Activated T-helper 17 cell treated with anti-CD3 and anti-CD28 coated beads, Interleukin-2, amount 50 U/mL, for 72 hours (primary cell): Measurements from ENCODE around the gene STUB1. TPM values are rescaled to one million over a fixed set of nuclear protein-coding genes. Genes with fewer than 3 reads are reported as not detected.

Experiments used
- ATAC-seq: fragments of 150-1000 bp; cut with Tn5 transposase; replicated peaks from 2 replicates; pipeline ENCODE4 v1.10.0; 2021; ENCODE audit warnings: mild to moderate bottlenecking, moderate library complexity
- H3K27ac Mint-ChIP-seq: one replicate; pipeline ENCODE4 v1.8.0; 2022; ENCODE audit warnings: mixed read lengths
- H3K27me3 Mint-ChIP-seq: one replicate; pipeline ENCODE4 v1.8.0; 2022; ENCODE audit warnings: mixed read lengths
- H3K36me3 Mint-ChIP-seq: one replicate; pipeline ENCODE4 v1.8.0; 2022; ENCODE audit warnings: low read depth, mild to moderate bottlenecking, mixed read lengths
- H3K4me1 Mint-ChIP-seq: one replicate; pipeline ENCODE4 v1.8.0; 2022; ENCODE audit warnings: mixed read lengths
- H3K4me3 Mint-ChIP-seq: one replicate; pipeline ENCODE4 v1.8.0; 2022; ENCODE audit warnings: mild to moderate bottlenecking, mixed read lengths
- H3K9me3 Mint-ChIP-seq: one replicate; pipeline ENCODE4 v1.8.0; 2022; ENCODE audit warnings: mixed read lengths
- total RNA-seq, 2 donors: library from RNA; stranded (reverse); gene quantifications; one replicate each; pipeline ENCODE4 v1.2.3, GENCODE V29; 2022

STUB1 gene
- total RNA-seq, 2 donors from 2014 or later, result 47.5 to 98.2 TPM

DNA sequence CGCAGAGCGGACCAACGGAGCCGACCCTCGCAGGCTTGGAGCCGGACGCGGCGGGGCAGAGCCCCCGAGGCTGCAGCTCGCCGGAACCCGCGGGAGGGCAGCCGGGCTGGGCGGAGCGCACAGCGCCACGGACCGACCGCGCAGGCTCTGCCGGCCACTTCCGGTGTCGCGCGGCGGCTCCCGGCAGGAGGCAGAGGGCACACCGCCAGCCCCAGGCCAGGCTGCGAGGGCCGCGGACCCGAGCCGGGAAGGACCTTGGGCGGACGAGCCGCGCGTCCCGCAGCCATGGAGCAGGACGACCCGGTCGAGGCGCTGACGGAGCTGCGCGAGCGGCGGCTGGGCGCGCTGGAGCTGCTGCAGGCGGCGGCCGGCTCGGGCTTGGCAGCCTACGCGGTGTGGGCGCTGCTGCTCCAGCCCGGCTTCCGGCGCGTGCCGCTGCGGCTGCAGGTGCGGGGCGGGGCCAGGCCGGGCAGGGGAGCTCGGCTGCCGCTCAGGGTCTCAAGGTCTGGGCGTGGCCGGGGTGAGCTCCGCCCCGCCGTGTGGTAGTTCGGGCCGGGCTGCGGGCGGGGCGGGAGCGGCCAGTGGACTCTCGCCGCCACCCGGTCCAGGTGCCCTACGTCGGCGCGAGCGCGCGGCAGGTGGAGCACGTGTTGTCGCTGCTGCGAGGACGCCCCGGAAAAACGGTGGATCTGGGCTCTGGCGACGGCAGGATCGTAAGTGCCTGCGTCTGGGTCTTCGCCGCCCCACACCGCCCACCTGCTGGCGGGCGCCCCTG is 41.0 kb downstream of the STUB1 start, which contains the start of gene ANTKMT:
Gene ANTKMT (plus strand): TSS at position 157 of the 775 bp plus-strand sequence. CDS start 129 bp downstream, at position 286.
- Mint-ChIP-seq H3K9me3 (no peaks in the 10 kb centered on the region), H3K4me1 (no peaks in the 10 kb centered on the region), H3K4me3 (peak within 1 kb of the TSS; percentile 80), H3K36me3 (no peaks in the 10 kb centered on the region), H3K27me3 (no peaks in the 10 kb centered on the region), H3K27ac (peak within 1 kb of the TSS; percentile 66)
- ATAC-seq, result peak; percentile 76

DNA sequence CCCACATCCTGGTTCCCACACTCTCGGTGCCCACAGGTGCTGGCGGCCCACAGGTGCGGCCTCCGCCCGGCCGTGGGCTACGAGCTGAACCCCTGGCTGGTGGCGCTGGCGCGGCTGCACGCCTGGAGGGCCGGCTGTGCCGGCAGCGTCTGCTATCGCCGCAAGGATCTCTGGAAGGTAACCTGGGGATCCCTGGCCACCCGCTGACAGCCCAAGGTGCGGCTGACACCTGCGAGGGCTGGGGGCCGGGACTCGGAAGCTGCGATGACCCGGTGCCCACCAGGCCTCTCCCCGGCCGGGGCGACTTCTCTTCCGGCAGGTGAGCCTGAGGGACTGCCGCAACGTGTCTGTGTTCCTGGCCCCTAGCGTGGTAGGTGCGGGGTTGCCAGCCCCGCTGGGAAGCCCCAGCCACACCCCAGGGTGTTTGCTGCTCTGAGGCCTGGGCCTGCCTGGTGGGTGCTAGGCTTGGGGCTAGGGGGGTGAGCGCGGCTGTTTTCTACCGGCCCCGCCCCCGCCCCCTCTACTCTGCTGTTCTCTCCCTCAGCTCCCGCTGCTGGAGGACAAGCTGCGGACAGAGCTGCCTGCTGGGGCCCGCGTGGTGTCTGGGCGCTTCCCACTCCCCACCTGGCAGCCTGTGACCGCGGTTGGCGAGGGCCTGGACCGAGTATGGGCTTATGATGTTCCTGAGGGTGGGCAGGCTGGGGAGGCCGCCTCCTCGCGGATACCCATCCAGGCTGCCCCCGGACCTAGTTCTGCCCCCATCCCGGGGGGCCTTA is 41.7 kb downstream of the STUB1 start:
- Mint-ChIP-seq H3K27ac (no peak overlapping the region), H3K36me3 (no peaks in the 10 kb centered on the region), H3K4me3 (peak overlapping the region; percentile 34), H3K9me3 (no peaks in the 10 kb centered on the region), H3K27me3 (no peaks in the 10 kb centered on the region), H3K4me1 (no peaks in the 10 kb centered on the region)
- ATAC-seq, result no peak

DNA sequence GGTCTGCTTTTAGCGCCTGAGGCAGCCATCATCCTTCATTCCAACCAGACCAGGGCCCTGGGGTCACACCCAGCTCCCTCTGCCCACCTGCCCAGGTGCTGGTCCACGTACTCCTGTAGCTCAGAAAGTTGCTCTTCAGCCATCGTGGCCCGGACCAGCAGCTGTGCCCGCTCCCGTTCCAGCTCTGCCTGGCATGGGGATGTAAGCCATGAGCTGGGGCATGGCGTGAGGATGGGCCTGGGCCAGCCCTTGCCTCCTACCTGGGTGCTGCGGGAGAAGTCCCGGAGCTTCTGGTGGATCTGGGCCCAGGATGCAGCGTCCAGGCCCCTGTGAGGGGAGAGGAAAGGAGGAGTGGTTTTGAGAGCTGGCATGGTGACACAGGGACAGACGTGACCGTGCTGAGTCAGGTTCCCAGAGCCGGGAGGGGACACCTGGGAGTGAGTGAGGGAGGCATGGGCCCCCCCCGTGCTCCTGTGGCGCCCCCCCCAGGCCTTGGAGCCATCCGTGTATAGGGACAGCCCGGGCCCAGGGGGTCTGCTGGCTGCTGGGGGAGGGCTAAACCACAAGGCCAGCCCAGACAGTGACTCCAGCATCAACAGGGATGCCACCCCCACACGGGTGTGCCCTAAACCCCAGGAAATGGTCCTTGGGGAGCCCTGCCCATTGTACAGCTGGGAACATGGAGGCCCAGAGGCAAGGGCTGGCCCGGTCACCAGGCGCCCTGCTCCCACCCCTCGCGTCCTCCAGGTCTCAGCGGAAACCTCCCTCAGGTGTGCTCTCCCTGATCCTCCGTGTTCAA is 42.8 kb downstream of the STUB1 start:
- no peaks in the 10 kb centered on the region for H3K4me1 Mint-ChIP-seq
- peak overlapping the region; percentile 34 for H3K4me3 Mint-ChIP-seq
- H3K27ac Mint-ChIP-seq, result no peak overlapping the region
- H3K27me3 Mint-ChIP-seq, result no peaks in the 10 kb centered on the region
- no peak for ATAC-seq
- H3K36me3 Mint-ChIP-seq, result no peaks in the 10 kb centered on the region
- no peaks in the 10 kb centered on the region for H3K9me3 Mint-ChIP-seq

DNA sequence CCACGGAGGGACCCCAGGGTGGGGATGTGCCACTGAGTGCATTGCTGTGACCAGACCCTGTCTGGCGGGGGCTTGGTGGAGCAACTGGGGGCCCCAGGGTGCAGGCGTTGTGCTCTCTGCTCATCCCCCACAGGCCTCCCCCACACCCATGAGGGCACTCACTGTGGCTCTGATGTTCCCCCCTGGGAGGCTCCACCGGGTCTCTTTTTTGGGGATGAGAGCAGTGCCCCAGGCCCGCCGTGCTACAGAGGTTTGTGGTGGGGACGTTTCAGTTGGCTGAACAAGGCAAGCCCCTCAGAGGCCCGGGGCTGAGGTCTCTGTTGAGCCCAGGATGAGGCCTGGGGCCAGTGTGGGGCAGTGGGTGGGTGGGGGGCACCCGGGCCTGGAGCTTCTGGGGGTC is 43.5 kb downstream of the STUB1 start:
- Mint-ChIP-seq H3K4me1 (no peaks in the 10 kb centered on the region), H3K27me3 (no peaks in the 10 kb centered on the region), H3K36me3 (no peaks in the 10 kb centered on the region), H3K27ac (no peak overlapping the region), H3K4me3 (no peak overlapping the region), H3K9me3 (no peaks in the 10 kb centered on the region)
- no peak for ATAC-seq

DNA sequence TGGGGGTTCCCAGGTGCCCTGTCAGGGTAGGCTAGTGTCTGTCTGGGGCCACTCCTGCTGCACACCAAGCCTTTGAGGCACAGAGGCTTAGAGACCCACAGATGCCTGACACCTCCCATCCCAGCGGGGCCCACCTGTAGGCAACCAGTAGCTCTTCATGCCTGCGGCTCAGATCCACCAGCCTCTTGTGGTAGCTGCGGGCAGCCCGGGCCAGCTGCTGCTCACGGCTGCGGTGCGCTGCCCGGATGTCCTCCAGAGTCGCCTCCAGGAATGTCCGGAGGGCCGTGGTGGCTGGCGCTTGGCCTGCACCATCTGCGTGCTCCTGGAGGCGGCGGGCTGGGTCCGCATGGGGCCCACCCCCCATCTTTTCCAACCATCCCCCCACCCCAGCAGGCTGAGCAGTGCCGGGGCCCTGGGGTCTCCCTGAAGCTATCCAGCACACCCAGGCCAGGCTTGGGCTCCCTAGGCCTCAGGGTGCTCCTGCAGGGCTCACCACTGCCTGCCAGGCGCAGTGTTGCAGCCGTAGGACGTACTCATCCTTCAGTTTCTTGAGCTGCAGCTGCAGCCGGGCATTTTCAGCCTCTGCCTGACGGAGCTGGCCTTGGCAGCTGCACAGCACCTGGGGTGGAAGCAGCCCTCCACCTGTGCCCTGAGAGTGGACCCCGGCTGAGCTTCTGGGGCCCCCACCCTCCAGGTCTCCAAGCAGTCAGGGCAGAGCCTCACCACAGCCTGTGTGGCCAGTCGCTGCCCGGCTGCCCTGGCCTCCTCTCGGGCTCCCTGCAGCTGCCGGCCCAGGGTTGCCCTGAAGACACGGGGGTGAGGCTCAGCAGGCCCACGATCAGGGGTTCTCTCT is 44.2 kb downstream of the STUB1 start:
- Mint-ChIP-seq H3K9me3 (no peaks in the 10 kb centered on the region), H3K27ac (no peak overlapping the region), H3K4me1 (no peaks in the 10 kb centered on the region), H3K4me3 (no peak overlapping the region), H3K36me3 (no peaks in the 10 kb centered on the region), H3K27me3 (no peaks in the 10 kb centered on the region)
- ATAC-seq, result no peak

DNA sequence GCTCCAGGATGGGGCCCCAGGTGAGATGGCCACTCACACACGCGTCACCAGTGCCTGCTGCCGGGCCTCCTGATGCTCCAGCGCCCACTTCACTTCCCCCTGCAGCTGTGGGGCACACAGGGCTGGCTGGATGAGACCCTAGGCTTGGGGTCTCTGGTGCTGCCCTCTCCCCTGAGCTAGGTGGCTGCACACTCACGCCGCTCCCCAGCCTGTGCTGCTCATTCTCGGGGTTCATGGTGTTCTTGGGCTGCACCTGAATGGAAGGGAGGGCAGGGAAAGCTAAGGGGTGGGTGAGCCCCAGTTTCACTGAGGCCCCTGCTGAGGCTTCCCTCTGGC is 44.8 kb downstream of the STUB1 start:
- no peak overlapping the region for H3K4me3 Mint-ChIP-seq
- H3K27me3 Mint-ChIP-seq, result no peaks in the 10 kb centered on the region
- ATAC-seq, result no peak
- no peaks in the 10 kb centered on the region for H3K4me1 Mint-ChIP-seq
- no peak overlapping the region for H3K27ac Mint-ChIP-seq
- no peaks in the 10 kb centered on the region for H3K36me3 Mint-ChIP-seq
- H3K9me3 Mint-ChIP-seq, result no peaks in the 10 kb centered on the region

DNA sequence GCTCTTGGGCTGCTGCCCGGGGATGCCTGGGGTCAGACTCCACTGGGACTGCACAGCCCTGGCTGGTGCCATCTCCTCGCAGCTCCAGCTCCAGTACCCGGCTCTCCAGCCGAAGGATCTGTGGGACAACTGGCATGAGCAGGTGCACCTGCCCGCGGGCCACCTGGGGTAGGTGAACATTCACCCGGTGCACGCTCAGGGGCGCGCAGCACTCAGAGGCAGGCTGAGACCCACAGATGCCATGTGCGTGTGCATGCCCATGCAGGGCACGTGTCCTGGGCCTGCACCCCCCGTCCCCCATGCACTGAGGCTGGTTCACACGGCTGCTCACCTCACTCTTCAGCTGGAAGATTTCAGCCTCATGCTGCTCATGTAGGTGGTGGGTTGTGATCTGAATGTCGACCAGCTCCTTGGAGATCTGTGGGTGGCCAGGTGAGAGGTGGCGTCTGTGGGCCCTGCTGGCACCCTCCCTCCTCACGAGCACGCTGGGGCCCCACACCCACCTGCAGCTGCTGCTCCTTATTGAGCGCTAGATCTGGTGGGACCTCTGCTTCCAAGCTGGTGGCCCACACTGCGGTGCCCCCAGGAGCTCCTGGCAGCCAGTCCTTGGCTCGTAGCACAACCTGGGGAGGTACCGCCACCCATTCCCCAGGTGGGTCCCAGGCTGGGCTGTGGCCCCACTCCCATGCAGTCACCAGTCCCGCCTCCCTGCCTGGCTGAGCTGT is 45.4 kb downstream of the STUB1 start:
- no peak overlapping the region for H3K4me3 Mint-ChIP-seq
- no peaks in the 10 kb centered on the region for H3K4me1 Mint-ChIP-seq
- H3K9me3 Mint-ChIP-seq, result no peaks in the 10 kb centered on the region
- no peak for ATAC-seq
- no peak overlapping the region for H3K27ac Mint-ChIP-seq
- H3K36me3 Mint-ChIP-seq, result no peaks in the 10 kb centered on the region
- no peaks in the 10 kb centered on the region for H3K27me3 Mint-ChIP-seq

DNA sequence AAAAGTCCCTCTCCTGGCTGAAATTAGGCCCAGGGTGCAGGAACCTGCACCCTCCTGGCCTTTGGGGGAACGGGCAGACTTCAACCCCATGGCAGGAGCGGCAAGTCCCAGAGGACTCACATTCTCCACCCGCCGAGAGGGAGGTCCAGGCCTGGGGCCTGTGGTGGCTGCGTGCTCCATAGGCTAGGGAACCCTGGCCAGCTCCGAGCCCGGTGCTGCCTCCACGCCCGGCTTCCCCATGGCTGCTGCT is 45.9 kb downstream of the STUB1 start:
- Mint-ChIP-seq H3K27me3 (no peaks in the 10 kb centered on the region), H3K4me3 (peak overlapping the region; percentile 55), H3K36me3 (no peaks in the 10 kb centered on the region), H3K9me3 (no peaks in the 10 kb centered on the region), H3K4me1 (no peaks in the 10 kb centered on the region), H3K27ac (no peak overlapping the region)
- no peak for ATAC-seq

DNA sequence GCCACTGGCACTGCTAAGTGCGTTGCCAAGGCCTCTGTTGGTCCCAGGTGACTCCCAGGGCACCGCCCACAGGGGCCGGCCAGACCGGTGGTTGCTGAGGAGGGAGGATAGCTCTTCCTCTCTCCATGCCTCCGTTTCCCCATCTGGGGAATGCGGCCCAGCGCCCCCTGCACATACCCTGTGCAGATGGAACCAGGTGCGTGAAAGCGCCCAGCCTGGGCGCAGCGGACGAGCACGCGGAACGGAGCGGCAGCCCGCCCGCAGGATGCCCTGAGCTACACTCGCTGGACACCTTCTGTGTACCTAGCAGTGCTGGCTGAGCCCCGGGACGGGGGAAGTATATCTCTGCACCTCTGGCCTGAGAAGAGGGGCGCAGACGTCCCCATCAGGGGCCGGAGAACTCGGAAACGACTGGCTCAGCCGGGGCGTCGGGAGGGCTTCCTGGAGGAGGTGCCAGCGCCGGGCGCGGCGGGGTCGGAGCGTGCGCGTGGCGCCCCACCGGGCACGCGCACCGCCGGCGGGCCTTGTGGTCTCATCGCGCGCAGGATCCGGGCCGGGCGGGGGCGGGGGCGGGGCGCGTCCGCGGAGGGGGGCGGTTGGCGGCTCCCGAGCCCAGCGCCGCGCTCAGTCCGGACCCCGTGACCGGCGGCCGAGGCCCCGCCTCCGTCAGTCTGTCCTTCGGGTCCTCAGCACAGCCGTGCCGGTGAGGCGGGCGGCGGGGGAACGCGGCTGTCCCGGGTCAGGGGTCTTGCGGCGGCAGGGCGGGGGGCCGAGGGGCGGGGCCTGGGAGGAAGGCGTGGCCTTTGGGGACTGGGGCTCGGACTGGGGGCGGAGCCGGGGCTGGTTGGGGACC is 46.5 kb downstream of the STUB1 start, which contains the start of the genes CCDC78 and HAGHL:
Gene CCDC78 (minus strand): TSS at position 6 of the 853 bp plus-strand sequence. CDS start 76 bp downstream, outside the sequence.
Gene HAGHL (plus strand): TSS at position 669 of the 853 bp plus-strand sequence. CDS start 404 bp downstream, outside the sequence.
- no peaks in the 10 kb centered on the region for H3K9me3 Mint-ChIP-seq
- no peaks in the 10 kb centered on the region for H3K4me1 Mint-ChIP-seq
- no peaks in the 10 kb centered on the region for H3K36me3 Mint-ChIP-seq
- H3K27me3 Mint-ChIP-seq, result no peaks in the 10 kb centered on the region
- no peak within 1 kb of the TSS for H3K27ac Mint-ChIP-seq
- ATAC-seq, result peak; percentile 39
- H3K4me3 Mint-ChIP-seq, result peak within 1 kb of the TSS; percentile 55

DNA sequence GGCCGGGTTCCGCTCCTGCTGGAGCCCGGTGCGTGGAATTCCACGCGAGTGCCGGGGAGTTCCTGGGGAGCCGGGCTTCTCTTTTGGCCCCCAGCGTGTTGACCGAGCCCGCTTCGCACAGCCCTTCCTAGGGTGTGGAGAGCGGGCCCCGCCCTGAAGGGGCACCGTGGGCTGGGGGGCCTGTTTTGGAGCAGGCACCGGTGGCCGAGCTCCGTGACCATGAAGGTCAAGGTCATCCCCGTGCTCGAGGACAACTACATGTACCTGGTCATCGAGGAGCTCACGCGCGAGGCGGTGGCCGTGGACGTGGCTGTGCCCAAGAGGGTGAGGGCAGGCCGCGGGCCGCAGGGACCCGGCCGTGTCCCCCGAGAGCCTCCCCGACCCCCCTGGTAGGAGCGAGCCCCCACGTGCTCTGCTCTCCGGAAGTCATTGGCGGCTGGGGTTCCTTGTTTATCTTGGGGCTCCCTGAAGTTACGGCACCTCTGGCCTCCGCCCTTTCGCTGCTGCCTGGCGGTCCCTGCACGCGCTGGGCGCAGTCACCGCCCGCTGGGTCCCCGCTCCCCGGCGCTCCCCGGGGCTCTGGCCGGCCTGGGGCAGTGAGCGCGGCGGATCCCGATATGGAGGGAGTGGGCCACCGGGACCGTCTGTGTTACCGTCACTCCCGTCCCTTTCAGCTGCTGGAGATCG is 47.2 kb downstream of the STUB1 start:
- no peak overlapping the region for H3K27ac Mint-ChIP-seq

DNA sequence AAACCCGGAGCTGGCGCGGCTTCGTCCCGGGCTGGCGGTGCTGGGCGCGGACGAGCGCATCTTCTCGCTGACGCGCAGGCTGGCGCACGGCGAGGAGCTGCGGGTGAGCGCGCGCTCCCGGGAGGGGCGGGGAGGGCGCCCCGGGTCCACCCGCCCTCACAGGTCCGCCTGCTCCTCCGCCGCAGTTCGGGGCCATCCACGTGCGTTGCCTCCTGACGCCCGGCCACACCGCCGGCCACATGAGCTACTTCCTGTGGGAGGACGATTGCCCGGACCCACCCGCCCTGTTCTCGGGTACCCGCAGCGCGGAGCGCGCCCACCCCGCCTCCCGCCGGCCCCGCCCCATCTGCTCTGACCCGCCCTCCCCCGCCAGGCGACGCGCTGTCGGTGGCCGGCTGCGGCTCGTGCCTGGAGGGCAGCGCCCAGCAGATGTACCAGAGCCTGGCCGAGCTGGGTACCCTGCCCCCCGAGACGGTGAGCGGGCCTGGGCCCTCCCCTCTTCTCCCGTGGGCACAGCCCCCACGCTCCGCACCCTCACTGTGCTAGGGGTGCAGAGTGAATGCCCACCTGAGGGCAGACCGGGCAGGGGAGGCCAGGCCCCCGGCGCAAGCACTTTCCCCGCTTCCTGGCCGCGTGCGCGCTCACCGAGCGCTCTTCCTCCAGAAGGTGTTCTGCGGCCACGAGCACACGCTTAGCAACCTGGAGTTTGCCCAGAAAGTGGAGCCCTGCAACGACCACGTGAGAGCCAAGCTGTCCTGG is 48.1 kb downstream of the STUB1 start:
- H3K9me3 Mint-ChIP-seq, result no peaks in the 10 kb centered on the region
- peaks cover 10% of the 10 kb centered on the region for H3K36me3 Mint-ChIP-seq
- ATAC-seq, result peak; percentile 66
- no peak overlapping the region for H3K4me3 Mint-ChIP-seq
- no peaks in the 10 kb centered on the region for H3K4me1 Mint-ChIP-seq
- no peak overlapping the region for H3K27ac Mint-ChIP-seq
- H3K27me3 Mint-ChIP-seq, result no peaks in the 10 kb centered on the region

More for the DNA sequence above, 47.2 kb downstream of the STUB1 start:
- Mint-ChIP-seq H3K27me3 (no peaks in the 10 kb centered on the region), H3K4me3 (no peak overlapping the region), H3K9me3 (no peaks in the 10 kb centered on the region), H3K4me1 (no peaks in the 10 kb centered on the region), H3K36me3 (peaks cover 1% of the 10 kb centered on the region)
- ATAC-seq, result peak; percentile 27
